HG02973 (cell line): ENCODE results near the gene ITGB2.

Experiments
- ATAC-seq: cut with Tn5 transposase; IDR thresholded peaks from one replicate; pipeline ENCODE4 v1.9.1; 2021; ENCODE audit warnings: moderate library complexity; ENCODE audit not compliant: unreplicated experiment

ITGB2 gene

GRCh38 chr21:44911384-44912157 is 9.1 kb downstream of the ITGB2 start:
- ATAC-seq = no peak

DNA sequence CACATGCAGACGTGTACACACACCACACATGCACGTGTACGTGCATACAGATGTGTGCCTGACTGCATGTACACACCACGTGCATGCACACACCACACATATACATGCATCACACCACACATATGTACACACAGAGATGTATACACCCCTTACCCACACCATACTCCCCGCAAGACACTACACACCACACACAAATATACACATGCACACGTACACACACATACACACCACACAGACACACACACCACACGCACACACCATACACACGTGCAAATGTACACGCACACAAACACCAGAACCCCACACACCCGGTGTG is 9.7 kb downstream of the ITGB2 start:
- no peak for ATAC-seq

DNA sequence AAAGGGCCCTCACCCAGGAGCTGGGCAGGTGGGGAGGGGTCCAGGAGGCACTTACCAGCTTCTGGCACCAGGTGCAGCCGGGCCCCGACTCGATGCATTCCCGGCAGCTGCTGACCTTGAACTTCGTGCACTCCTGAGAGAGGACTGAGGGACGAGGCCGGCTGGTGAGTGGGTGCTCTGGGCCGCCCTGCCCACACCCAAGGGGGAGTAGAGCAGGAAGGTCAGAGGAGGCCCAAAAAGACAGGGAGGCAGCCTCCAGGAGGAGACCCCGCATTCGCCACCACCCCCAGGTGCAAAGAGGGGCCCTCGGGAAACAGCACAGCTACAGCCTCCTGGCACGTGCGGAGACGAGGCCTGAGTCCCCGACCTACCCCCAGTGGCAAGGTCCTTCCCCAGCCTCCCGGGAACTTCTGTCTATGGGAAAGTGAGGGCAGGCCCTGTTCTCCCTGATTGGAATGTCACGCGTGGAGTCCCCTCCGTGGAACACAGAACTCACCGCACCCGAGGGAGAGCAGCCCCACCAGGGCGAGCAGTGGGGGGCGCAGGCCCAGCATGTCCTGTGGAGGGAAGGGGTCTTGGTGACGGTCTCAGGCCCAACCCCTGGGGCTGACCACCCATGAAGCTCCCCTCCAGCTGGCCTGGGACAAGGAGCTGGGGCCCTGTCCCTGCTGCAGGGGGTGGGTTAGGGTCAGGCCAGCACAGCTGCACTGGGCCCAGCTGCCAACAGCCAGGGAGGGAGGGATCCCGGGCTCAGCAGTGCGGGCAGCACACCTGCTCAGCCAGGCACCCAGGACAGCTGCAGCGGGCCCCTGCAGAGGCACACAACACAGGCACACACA is 10.3 kb downstream of the ITGB2 start:
- no peak for ATAC-seq

GRCh38 chr21:44909719-44910118 is 11.0 kb downstream of the ITGB2 start:
- ATAC-seq = no peak

- ATAC-seq = no peak
Measured at GRCh38 chr21:44908908-44909307, 11.8 kb downstream of the ITGB2 start.

DNA sequence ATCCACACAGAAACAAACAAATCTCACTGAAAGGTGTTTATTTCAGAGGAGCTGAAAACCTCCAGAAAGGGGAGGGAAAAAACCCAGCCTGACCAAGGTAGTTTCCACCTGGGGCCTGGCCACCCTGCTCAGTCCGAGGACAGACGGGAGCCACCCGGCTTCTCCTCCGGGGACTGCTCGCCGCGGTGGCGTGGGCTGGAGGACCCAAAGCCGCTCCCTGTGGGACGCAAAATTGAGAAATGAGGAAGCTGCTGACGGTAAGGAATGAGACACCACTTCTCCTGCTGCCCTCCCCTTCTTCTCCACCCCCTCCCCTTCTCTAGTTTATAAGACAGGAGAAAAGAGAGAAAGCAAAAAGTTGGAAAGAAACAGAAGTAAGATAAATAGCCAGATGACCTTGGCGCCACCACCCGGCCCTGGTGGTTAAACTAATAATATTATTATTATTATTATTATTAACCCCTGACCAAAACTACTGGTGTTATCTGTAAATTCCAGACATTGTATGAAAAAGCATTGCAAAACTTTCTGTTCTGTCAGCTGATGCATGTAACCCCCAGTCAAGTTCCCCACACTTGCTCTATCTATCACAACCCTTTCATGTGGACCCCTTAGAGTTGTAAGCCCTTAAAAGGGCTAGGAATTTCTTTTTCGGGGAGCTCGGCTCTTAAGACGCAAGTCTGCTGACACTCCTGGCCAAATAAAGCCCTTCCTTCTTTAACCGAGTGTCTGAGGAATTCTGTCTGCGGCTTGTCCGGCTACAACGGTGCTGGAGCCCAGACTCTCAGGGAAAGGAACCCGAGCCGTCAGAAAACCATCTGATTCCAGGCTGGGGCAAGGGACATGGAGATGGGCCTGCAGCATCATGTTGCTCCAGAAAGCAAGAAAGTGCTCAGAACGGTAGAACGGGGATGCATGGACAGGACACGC is 12.5 kb downstream of the ITGB2 start:
- no peak for ATAC-seq

DNA sequence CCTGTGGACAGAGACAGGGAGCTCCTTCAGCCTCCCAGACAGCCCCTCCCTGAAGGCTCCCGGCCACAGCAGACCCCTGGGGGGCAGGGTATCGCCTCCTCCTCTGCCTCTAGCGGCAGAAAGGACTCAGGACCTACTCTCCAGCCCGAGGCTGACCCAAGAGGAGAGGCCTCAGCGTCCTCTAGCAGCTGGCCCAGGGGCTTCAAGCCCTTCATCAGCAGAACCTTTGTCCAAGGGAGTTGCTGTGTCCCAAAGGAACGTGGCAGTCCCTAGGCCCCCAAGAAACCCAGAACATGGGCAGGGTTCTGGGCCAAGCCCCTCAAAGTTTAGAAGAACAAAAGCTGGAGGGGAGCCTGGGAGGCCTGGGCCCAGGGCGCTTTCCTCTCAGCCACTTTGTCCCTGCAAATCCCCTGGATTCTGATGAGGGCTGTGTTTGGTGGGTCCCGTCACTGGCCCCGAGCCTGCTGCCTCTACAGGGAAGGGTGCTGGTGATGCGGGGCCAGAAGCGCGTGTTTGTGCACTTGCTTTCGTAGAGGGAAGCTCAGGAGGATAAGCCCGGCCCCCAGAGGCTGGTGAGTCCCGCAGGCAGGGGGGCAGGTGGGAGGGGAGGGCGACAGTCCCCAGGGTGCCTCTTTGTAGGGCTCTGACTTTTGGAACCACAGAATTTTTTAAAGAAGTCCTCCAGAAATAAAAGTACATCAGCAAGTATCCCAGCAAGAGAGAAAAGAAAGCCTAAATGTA is 13.3 kb downstream of the ITGB2 start:
- no peak for ATAC-seq

GRCh38 chr21:44905728-44906090 is 15.0 kb downstream of the ITGB2 start:
- ATAC-seq = no peak

DNA sequence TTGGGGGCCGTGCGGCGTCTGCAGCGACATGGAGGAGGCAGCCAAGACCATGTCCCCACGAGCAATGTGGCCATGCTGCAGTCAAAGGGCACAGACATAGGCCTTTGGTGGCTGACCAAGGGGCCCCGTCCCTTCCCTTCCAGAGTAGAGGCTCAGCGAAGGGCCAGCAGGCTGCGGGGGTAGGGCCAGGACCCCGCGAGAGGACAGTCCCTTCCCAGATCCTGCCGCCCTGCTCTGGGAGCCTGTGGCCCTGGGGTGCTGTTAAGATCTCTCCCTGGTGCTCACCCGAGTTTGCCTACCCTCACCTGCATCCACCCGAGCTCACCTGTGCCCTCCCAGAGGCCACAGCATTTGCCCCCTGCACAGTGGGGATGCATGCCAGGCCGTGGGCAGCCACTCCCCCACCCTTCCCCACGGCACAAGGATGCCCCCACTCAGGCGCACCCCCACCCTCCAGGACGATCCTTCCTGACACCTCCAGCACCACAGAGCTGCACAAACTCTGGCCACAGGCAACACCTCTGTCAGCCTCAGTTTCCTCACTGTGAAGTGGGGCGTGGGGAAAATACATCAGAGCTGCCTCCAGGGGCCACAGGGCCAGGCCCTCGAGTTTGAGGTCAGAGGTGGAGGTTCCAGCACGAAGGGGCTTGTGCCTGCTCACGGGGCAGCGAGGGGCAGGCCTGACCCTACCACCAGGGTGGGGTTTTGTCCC is 15.5 kb downstream of the ITGB2 start:
- ATAC-seq = no peak

- ATAC-seq = no peak
Measured at GRCh38 chr21:44904141-44904923, 16.4 kb downstream of the ITGB2 start.

DNA sequence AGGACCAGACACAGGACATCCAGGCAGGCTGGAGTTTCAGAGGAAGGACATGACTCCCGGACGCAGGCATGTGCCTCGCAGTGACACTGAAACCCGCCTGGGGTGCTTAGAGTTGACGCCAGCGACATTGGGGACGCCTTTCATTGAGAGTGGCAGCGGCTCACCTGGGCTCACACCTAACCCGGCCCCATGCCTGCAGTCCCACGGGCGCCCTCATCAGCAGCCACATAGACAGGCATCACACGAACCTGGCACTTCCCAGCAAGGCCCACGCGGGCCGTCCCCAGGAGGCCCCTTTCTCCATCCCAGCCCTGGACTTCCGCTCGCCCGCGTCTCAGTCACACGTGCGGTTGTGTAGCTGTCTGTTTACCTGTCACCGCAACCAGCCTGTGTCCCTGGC is 17.0 kb downstream of the ITGB2 start:
- no peak for ATAC-seq

GRCh38 chr21:44903050-44903685 is 17.5 kb downstream of the ITGB2 start:
- no peak for ATAC-seq

- ATAC-seq = no peak
Measured at GRCh38 chr21:44902268-44903049, 18.2 kb downstream of the ITGB2 start.

GRCh38 chr21:44901391-44902074 is 19.2 kb downstream of the ITGB2 start:
- ATAC-seq = no peak

GRCh38 chr21:44900559-44901251 is 20.0 kb downstream of the ITGB2 start:
- no peak for ATAC-seq

- ATAC-seq = no peak
Measured at GRCh38 chr21:44899768-44900558, 20.7 kb downstream of the ITGB2 start.
